ENCODE data around the gene SFSWAP.

DNA sequence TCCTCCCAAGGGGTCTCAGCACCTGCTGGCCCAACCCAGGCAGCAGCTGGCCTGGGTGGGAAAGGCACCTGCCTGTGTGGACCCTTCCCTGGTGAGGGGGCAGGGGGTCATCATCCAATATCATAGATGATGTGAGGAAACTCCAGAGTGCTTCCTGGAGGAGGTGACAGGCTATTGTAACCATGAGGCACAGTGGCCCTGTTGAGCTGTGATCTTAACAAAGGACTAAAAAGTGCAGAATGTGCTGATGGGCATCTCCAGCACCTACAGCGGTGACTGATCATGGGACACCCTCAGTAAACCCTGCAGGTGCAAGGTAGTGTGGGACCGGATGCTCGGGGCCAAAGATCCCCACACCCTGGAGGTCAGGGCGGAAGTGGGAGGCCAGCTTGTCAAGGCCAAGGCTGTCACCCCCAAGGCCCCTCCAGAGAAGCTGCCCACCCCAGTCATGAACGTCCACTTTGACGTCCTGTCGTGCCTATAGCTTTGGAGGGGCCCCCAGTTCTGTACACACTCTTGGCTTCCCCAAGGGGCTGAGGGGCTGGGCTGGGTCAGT, 124.8 kb downstream of the SFSWAP start:
- TF ChIP-seq, protein P1, sequence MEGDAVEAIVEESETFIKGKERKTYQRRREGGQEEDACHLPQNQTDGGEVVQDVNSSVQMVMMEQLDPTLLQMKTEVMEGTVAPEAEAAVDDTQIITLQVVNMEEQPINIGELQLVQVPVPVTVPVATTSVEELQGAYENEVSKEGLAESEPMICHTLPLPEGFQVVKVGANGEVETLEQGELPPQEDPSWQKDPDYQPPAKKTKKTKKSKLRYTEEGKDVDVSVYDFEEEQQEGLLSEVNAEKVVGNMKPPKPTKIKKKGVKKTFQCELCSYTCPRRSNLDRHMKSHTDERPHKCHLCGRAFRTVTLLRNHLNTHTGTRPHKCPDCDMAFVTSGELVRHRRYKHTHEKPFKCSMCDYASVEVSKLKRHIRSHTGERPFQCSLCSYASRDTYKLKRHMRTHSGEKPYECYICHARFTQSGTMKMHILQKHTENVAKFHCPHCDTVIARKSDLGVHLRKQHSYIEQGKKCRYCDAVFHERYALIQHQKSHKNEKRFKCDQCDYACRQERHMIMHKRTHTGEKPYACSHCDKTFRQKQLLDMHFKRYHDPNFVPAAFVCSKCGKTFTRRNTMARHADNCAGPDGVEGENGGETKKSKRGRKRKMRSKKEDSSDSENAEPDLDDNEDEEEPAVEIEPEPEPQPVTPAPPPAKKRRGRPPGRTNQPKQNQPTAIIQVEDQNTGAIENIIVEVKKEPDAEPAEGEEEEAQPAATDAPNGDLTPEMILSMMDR (IDR thresholded peaks at IDR 0.05) = no peak
- TF ChIP-seq POLR2A (IDR thresholded peaks at IDR 0.05) (no peak), POLR2AphosphoS5 (IDR thresholded peaks at IDR 0.05) (no peak)

Data from transverse colon (tissue), 4 donors.